ENCODE measurements around the gene C4orf50. TPM values are rescaled to one million over a fixed set of nuclear protein-coding genes. Genes with fewer than 3 reads are reported as not detected.

The C4orf50 gene
- total and polyA plus RNA-seq, 2 donors (not counting 1 experiment from before 2014, with no cell fraction given) = 0.02 TPM; not detected in 1

GRCh38 chr4:5913454-5913853 lies 104.8 kb downstream of the C4orf50 start:
- CTCF ChIA-PET = no interaction called here
- Histone ChIP-seq H3K36me3 (replicated peaks in 1 of 2; ENCODE audit: control extremely low read depth in 1 of 2, control insufficient read depth in 1 of 2, extremely low read depth in 1 of 2, insufficient read depth in 2 of 2, low read length in 1 of 2) (no peaks in the 10 kb centered on the region), H3K4me3 (ENCODE audit: control extremely low read depth in 1 of 5, extremely low read depth in 1 of 5, insufficient read depth in 1 of 5, low read depth in 2 of 5, low read length in 4 of 5) (no peak overlapping the region), H3K79me2 (ENCODE audit: control insufficient read depth, insufficient read depth, low read length) (no peaks in the 10 kb centered on the region), H3K27ac (ENCODE audit: low read length in 2 of 2) (no peak overlapping the region), H3K4me1 (ENCODE audit: control insufficient read depth in 2 of 2, insufficient read depth in 2 of 2, low read length in 2 of 2) (peaks cover 4 to 15% of the 10 kb centered on the region in 2 donors), H2AFZ (ENCODE audit: insufficient read depth, low read depth, low read length, poor library complexity, severe bottlenecking) (no peak overlapping the region), H3K27me3 (replicated peaks in 1 of 4; ENCODE audit: control extremely low read depth in 1 of 4, control insufficient read depth in 3 of 4, insufficient read depth in 4 of 4, low read length in 3 of 4) (peaks cover 0 to 12% (median 0%) of the 10 kb centered on the region in 4 experiments), H4K20me1 (ENCODE audit: control insufficient read depth, insufficient read depth, low read length, poor library complexity, severe bottlenecking) (no peaks in the 10 kb centered on the region), H3K9me3 (ENCODE audit: control extremely low read depth in 1 of 3, control insufficient read depth in 2 of 3, insufficient read depth in 1 of 3, low read length in 2 of 3) (peaks cover 0 to 26% (median 4%) of the 10 kb centered on the region in 3 donors), H3K9ac (ENCODE audit: low read length) (no peak overlapping the region), H3K4me2 (replicated peaks; ENCODE audit: low read depth, low read length, poor library complexity, severe bottlenecking) (no peak overlapping the region)
- Mint-ChIP-seq H3K27me3 (peaks cover 10% of the 10 kb centered on the region), H3K27ac (no peak overlapping the region), H3K4me1 (peaks cover 11% of the 10 kb centered on the region), H3K4me3 (no peak overlapping the region), H3K9me3 (ENCODE audit: insufficient read depth) (peaks cover 11% of the 10 kb centered on the region)
- no peak for TF ChIP-seq CTCF (IDR thresholded peaks at IDR 0.05)
- TF ChIP-seq EZH2 (IDR thresholded peaks at IDR 0.05; ENCODE audit: borderline replicate concordance, insufficient read depth, low read depth, low read length, poor library complexity, severe bottlenecking) = no peak
- DNase-seq (no peak), ATAC-seq (ENCODE audit: low read depth) (no peak)
- intact Hi-C loops (cut with micrococcal nuclease) = no loop called here
- WGBS (ENCODE audit: insufficient coverage) = 74% methylated on average over 6 of the region's 7 CpGs
- POLR2A ChIA-PET = no interaction called here

GRCh38 chr4:5912614-5913019 lies 105.6 kb downstream of the C4orf50 start:
- WGBS (ENCODE audit: insufficient coverage) = no CpG with 5 or more reads among the region's 1 CpG
- ATAC-seq (ENCODE audit: low read depth) = no peak
- peaks cover 2 to 31% (median 4%) of the 10 kb centered on the region in 3 donors for H3K9me3 ChIP-seq (ENCODE audit: control extremely low read depth in 1 of 3, control insufficient read depth in 2 of 3, insufficient read depth in 1 of 3, low read length in 2 of 3)
- peaks cover 0 to 9% (median 0%) of the 10 kb centered on the region in 4 experiments for H3K27me3 ChIP-seq (replicated peaks in 1 of 4; ENCODE audit: control extremely low read depth in 1 of 4, control insufficient read depth in 3 of 4, insufficient read depth in 4 of 4, low read length in 3 of 4)
- no peak overlapping the region for H3K27ac ChIP-seq (ENCODE audit: low read length in 2 of 2)
- POLR2A ChIA-PET = no interaction called here
- intact Hi-C loops (cut with micrococcal nuclease) = no loop called here
- TF ChIP-seq CTCF (IDR thresholded peaks at IDR 0.05) = no peak
- H3K4me2 ChIP-seq (replicated peaks; ENCODE audit: low read depth, low read length, poor library complexity, severe bottlenecking) = no peak overlapping the region
- H3K4me1 ChIP-seq (ENCODE audit: control insufficient read depth in 2 of 2, insufficient read depth in 2 of 2, low read length in 2 of 2) = peaks cover 4 to 14% of the 10 kb centered on the region in 2 donors
- H3K27ac Mint-ChIP-seq = no peak overlapping the region
- H3K36me3 ChIP-seq (replicated peaks in 1 of 2; ENCODE audit: control extremely low read depth in 1 of 2, control insufficient read depth in 1 of 2, extremely low read depth in 1 of 2, insufficient read depth in 2 of 2, low read length in 1 of 2) = no peaks in the 10 kb centered on the region
- H2AFZ ChIP-seq (ENCODE audit: insufficient read depth, low read depth, low read length, poor library complexity, severe bottlenecking) = no peak overlapping the region
- H3K9me3 Mint-ChIP-seq (ENCODE audit: insufficient read depth) = peaks cover 11% of the 10 kb centered on the region
- no peak overlapping the region for H3K4me3 Mint-ChIP-seq
- peaks cover 10% of the 10 kb centered on the region for H3K27me3 Mint-ChIP-seq
- CTCF ChIA-PET = no interaction called here
- H3K4me3 ChIP-seq (ENCODE audit: control extremely low read depth in 1 of 5, extremely low read depth in 1 of 5, insufficient read depth in 1 of 5, low read depth in 2 of 5, low read length in 4 of 5) = no peak overlapping the region
- peaks cover 9% of the 10 kb centered on the region for H3K4me1 Mint-ChIP-seq
- no peak for DNase-seq
- H3K9ac ChIP-seq (ENCODE audit: low read length) = no peak overlapping the region
- H4K20me1 ChIP-seq (ENCODE audit: control insufficient read depth, insufficient read depth, low read length, poor library complexity, severe bottlenecking) = no peaks in the 10 kb centered on the region
- H3K79me2 ChIP-seq (ENCODE audit: control insufficient read depth, insufficient read depth, low read length) = no peaks in the 10 kb centered on the region
